Activated CD4-positive, alpha-beta T cell treated with anti-CD3 and anti-CD28 coated beads, Interleukin-2, amount 50 U/mL, for 24 hours (primary cell): ENCODE measurements around the gene NPY1R.
A peak's percentile ranks its signal among the peaks of the same experiment; 100 is the strongest.

ENCODE experiments used
- DNase-seq, 2 donors: peaks; one replicate each; pipeline ENCODE4 v3.0.0-alpha.2; 2020; ENCODE audit warnings: low read depth in 1 of 2, low spot score in 1 of 2

The NPY1R gene

GRCh38 chr4:163332526-163333406 lies at the start of gene NPY1R:
NPY1R (minus strand) TSS chr4:163332596; CDS start chr4:163326554, 6,042 bp downstream.
- DNase-seq, result peak in 1 of 2 donors; percentile 16

DNA sequence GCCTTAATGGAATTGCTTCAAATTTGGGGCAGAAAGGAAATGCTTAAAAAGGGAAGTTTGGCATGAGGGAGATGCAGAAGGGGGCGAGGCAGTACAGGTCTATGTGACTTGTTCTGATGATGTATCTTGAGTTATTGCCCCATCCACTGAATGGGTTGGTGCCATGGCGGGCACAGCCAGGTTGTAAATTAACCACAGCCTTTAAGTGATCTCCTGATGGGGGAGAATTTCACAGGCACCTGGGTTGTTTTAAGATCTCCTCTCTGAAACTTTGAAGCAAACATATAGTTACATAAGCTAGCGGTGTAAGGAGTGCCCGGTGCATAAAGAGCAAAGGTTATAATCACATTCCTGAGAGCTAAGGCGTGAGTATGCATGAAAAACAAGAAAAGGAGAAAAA lies 48.3 kb upstream of the NPY1R start:
- no peak for DNase-seq

- DNase-seq, result no peak
These were observed 46.3 kb upstream of the NPY1R start for GRCh38 chr4:163378661-163379060.

- no peak for DNase-seq
These were observed 39.6 kb upstream of the NPY1R start for GRCh38 chr4:163372029-163372428.

GRCh38 chr4:163367651-163368050 lies 35.3 kb upstream of the NPY1R start:
- DNase-seq, result no peak

DNA sequence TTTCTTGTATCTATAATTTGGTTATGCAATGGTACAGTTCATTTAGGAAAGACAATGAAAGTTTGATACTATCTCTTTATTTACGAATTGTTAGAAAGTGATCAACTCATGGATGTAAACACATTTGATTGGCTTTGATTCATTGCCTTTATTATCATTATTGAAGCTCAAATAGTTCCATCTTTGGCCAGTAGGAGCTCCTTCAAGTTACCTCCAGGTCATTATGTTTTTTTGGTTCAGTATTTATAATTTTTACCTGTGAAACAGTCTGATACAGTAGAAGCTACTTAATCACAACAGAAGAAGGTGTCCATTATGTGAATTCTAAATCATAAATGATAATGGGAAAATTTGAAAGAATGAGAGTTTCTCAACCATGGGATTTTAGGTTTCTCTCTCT lies 23.7 kb upstream of the NPY1R start:
- DNase-seq, result no peak

- no peak for DNase-seq
These were observed 20.7 kb upstream of the NPY1R start for GRCh38 chr4:163353054-163353453.

DNA sequence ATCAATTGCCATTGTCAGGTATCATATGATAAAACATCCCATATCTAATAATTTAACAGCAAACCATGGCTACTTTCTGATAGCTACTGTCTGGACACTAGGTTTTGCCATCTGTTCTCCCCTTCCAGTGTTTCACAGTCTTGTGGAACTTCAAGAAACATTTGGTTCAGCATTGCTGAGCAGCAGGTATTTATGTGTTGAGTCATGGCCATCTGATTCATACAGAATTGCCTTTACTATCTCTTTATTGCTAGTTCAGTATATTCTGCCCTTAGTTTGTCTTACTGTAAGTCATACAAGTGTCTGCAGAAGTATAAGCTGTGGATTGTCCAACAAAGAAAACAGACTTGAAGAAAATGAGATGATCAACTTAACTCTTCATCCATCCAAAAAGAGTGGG lies 18.3 kb upstream of the NPY1R start:
- no peak for DNase-seq

- DNase-seq, result no peak
These were observed 12.0 kb upstream of the NPY1R start for GRCh38 chr4:163344147-163345125.

GRCh38 chr4:163343604-163344146 lies 11.3 kb upstream of the NPY1R start, which contains the start of gene NPY5R:
NPY5R (plus strand) TSS chr4:163343892; CDS start chr4:163350274, 6,382 bp downstream.
- DNase-seq, result no peak

GRCh38 chr4:163335384-163335783 lies 3.0 kb upstream of the NPY1R start:
- DNase-seq, result no peak

DNA sequence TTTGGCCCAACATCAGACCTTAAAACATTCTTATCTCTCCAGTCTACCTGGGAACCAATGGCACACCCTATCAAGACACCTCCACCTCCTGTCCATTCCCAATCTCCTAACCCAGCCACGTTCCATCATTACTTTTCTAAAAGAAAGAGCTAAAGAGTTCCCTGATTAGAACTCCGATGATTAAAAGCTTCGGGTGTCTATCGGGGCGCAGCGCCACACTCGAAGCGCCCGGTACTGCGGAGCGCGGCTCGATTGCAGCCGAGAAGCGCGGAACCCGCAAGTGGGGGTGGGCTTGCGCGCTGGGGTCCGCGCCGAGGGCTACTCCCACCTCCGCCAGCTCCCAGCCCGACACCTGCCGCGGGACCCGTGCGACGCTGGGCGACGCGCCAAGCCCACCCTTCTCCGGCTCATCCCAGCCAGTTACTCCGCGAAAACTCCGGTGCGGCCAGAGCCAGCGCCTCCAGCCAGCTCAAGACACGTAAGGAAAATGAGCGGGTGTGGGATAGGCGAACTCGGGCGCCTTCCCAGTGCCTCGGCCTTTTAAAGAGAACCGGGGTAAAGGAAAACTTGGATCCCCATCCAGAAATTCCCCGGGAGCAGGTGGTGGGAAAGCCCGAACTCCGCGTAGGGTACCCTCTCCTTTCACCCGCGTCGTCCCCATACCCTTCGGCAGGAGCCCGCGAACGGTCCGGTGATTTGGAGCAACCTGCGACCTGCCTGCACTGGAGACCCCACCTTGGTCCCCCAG lies 593 bp downstream of the NPY1R start:
- no peak for DNase-seq

GRCh38 chr4:163330916-163331628 lies 1.3 kb downstream of the NPY1R start:
- DNase-seq, result no peak

GRCh38 chr4:163317110-163317509 lies 15.3 kb downstream of the NPY1R start:
- DNase-seq, result no peak

GRCh38 chr4:163309466-163309865 lies 22.9 kb downstream of the NPY1R start:
- no peak for DNase-seq

DNA sequence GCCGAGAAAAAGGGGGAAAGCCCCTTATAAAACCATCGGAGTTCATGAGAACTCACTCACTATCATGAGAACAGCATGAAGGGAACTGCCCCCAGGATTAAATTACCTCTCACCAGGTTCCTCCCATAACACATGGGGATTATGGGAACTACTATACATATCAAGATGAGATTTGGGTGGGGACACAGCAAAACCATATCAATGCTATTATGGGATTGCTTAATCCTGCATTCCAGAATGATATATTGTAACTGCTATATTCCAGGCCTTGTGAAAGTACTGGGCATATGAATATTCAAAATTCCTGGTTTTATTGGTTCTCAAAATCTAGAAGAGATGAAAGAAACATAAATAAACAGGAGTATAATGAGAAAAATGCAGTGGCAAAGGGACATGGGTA lies 29.3 kb downstream of the NPY1R start:
- DNase-seq, result no peak

DNA sequence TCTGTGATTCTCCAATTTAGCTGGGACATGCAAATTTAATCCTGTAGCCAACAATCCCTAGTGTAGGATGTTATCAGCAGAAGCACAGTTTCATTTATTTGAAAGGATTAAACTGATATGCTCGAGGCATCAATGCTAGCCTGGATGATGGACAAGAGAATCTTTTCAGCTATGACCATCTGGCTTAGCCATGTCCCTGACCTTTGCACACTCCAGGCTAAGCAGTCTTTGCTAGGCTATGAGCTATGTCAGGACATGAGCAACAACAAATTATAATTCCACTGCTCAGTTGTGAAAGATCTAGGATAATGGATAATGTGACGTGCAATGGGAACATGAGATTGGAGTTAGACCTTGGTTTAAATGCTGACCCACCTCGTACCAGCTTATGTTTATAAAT lies 32.0 kb downstream of the NPY1R start:
- DNase-seq, result no peak

- DNase-seq, result no peak
These were observed 37.3 kb downstream of the NPY1R start for GRCh38 chr4:163295138-163295537.

DNA sequence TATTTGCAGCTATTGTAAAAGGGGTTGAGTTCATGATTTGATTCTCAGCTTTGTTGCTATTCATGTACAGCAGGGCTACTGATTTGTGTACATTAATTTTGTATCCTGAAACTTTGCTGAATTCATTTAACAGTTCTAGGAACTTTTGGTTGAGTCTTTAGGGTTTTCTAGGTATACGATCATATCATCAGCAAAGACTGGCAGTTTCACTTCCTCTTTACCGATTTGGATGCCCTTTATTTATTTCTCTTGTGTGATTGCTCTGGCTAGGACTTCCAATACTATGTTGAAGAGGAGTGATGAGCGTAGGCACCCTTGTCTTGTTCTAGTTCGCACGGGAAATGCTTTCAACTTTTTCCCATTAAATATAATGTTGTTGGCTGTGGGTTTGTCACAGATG lies 48.1 kb downstream of the NPY1R start:
- DNase-seq, result no peak
